ENCODE data around the gene EIPR1.

EIPR1 gene

DNA sequence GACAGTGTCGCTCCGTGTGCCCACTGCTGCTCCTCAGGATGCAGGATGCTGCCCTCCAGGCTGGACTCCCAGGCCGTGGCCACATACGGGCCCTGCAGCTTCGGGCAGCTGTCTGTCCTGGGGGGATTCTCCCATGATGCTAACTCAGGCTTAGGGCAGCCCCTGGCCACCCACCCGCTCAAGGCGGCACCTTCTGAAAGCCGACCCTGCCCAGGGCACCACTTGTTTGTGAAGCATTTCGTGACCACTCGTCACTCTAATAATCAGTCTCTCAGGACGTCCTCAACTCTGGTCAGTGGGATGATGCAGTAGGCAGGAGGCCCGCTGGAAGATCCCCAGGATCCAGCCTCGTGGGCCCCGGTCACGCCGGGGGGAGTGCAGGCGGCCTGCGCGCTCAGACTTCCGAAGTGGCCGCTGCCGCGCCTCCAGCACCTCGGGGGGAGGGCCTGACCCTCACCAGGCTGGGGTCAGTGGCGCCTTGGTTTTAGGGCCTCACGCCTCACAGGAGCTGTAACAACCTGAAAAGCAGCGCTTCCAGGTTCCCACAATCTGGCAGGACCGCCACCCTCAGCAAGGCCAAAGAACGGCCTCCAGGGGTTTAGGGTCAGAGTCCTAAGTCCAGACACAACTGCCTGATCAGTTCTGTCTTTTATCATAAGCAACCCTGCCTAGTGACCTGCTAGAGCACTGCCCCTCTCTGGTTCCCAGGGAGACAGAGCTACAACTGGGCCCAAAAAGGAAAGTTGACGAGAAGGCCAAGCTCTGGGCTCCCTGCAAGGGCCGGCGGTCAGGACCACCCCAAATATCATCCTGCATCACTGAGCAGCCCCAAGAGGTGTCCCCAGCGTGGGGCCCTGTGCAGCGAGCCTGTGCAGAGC, 53.0 kb downstream of the EIPR1 start:
- Histone ChIP-seq H3K4me3 (ENCODE audit: low read length) (no peak overlapping the region), H3K27ac (ENCODE audit: low read length) (no peak overlapping the region), H3K27me3 (ENCODE audit: control insufficient read depth, insufficient read depth, low read length) (no peaks in the 10 kb centered on the region), H3K4me1 (ENCODE audit: control insufficient read depth, insufficient read depth, low read length) (no peaks in the 10 kb centered on the region; the same call in 1 of the 2 replicates), H3K36me3 (ENCODE audit: control insufficient read depth, insufficient read depth, low read length) (no peaks in the 10 kb centered on the region), H3K9me3 (ENCODE audit: control insufficient read depth, insufficient read depth, low read length) (no peaks in the 10 kb centered on the region)
- no peak for DNase-seq (ENCODE audit: low read depth, low spot score)
- no CpG with 5 or more reads among the region's 34 CpGs for WGBS (ENCODE audit: insufficient coverage, insufficient read length)

DNA sequence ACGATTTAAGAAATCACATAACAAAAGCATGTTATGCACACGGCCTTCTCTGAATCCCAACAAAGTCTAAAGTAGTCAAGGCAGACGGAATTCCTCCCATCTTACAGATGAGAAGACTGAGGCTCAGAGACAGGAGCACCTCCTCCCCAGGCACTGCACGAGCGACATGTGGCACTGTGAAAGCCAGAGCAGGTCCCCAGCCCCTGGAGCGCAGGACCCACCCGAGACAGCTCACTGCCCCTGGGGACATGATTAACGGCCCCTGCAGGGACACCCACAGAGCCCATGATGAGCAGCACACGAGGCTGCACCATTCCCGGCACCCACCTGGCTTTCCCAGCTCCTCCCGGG, 53.6 kb downstream of the EIPR1 start:
- no CpG with 5 or more reads among the region's 11 CpGs for WGBS (ENCODE audit: insufficient coverage, insufficient read length)
- no peaks in the 10 kb centered on the region for H3K9me3 ChIP-seq (ENCODE audit: control insufficient read depth, insufficient read depth, low read length)
- H3K27me3 ChIP-seq (ENCODE audit: control insufficient read depth, insufficient read depth, low read length) = no peaks in the 10 kb centered on the region

GRCh38 chr2:3323360-3324035, 54.1 kb downstream of the EIPR1 start:
- no peaks in the 10 kb centered on the region for H3K27me3 ChIP-seq (ENCODE audit: control insufficient read depth, insufficient read depth, low read length)
- H3K27ac ChIP-seq (ENCODE audit: low read length) = no peak overlapping the region
- no peak overlapping the region for H3K4me3 ChIP-seq (ENCODE audit: low read length)
- no peak for DNase-seq (ENCODE audit: low read depth, low spot score)
- WGBS (ENCODE audit: insufficient coverage, insufficient read length) = no CpG with 5 or more reads among the region's 19 CpGs
- H3K4me1 ChIP-seq (ENCODE audit: control insufficient read depth, insufficient read depth, low read length) = no peaks in the 10 kb centered on the region; the same call in 1 of the 2 replicates
- no peaks in the 10 kb centered on the region for H3K9me3 ChIP-seq (ENCODE audit: control insufficient read depth, insufficient read depth, low read length)
- H3K36me3 ChIP-seq (ENCODE audit: control insufficient read depth, insufficient read depth, low read length) = no peaks in the 10 kb centered on the region

More for the DNA sequence above, 53.6 kb downstream of the EIPR1 start:
- no peak for DNase-seq (ENCODE audit: low read depth, low spot score)
- Histone ChIP-seq H3K36me3 (ENCODE audit: control insufficient read depth, insufficient read depth, low read length) (no peaks in the 10 kb centered on the region), H3K4me1 (ENCODE audit: control insufficient read depth, insufficient read depth, low read length) (no peaks in the 10 kb centered on the region; the same call in 1 of the 2 replicates), H3K4me3 (ENCODE audit: low read length) (no peak overlapping the region), H3K27ac (ENCODE audit: low read length) (no peak overlapping the region)

DNA sequence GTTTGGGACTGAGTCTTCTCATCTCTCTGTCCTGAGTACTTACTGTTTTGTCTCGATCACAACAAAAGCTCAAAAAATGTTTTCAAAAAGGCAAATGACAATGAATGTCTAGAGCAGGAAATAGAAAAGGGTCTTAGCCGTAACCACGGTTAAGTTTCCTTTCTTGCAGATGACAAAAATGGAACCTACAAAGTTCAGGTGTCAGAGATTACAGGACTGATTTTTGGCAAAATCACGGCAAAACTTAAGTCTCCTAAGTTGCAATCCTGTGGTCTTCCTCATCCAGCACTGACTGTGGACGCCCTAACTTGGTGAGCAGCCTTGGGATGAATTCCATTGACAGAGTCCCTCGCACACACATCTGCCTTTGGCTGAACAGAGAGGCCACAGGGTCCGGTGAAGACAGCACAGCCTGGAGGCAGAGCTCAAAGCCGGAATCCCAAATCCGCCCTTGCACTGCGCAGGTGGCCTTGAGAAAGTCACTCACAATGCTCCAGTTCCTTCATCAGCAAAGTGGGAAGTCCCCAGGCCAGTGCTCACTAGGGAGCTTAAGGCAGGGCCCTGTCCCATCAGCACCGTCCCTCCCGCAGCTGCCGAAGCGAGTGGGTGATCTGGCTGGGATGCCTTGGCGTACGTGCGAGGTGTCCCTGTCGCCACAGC, 55.2 kb downstream of the EIPR1 start:
- H3K27ac ChIP-seq (ENCODE audit: low read length) = no peak overlapping the region
- no peak for DNase-seq (ENCODE audit: low read depth, low spot score)
- WGBS (ENCODE audit: insufficient coverage, insufficient read length) = no CpG with 5 or more reads among the region's 18 CpGs
- H3K4me1 ChIP-seq (ENCODE audit: control insufficient read depth, insufficient read depth, low read length) = no peaks in the 10 kb centered on the region; the same call in 1 of the 2 replicates
- no peaks in the 10 kb centered on the region for H3K9me3 ChIP-seq (ENCODE audit: control insufficient read depth, insufficient read depth, low read length)
- H3K4me3 ChIP-seq (ENCODE audit: low read length) = no peak overlapping the region
- no peaks in the 10 kb centered on the region for H3K36me3 ChIP-seq (ENCODE audit: control insufficient read depth, insufficient read depth, low read length)
- no peaks in the 10 kb centered on the region for H3K27me3 ChIP-seq (ENCODE audit: control insufficient read depth, insufficient read depth, low read length)

GRCh38 chr2:3321825-3322224, 55.8 kb downstream of the EIPR1 start:
- DNase-seq (ENCODE audit: low read depth, low spot score) = no peak
- Histone ChIP-seq H3K4me3 (ENCODE audit: low read length) (no peak overlapping the region), H3K36me3 (ENCODE audit: control insufficient read depth, insufficient read depth, low read length) (no peaks in the 10 kb centered on the region), H3K9me3 (ENCODE audit: control insufficient read depth, insufficient read depth, low read length) (no peaks in the 10 kb centered on the region), H3K4me1 (ENCODE audit: control insufficient read depth, insufficient read depth, low read length) (no peaks in the 10 kb centered on the region; the same call in 1 of the 2 replicates), H3K27ac (ENCODE audit: low read length) (no peak overlapping the region), H3K27me3 (ENCODE audit: control insufficient read depth, insufficient read depth, low read length) (no peaks in the 10 kb centered on the region)
- no CpG with 5 or more reads among the region's 17 CpGs for WGBS (ENCODE audit: insufficient coverage, insufficient read length)

- H3K36me3 ChIP-seq (ENCODE audit: control insufficient read depth, insufficient read depth, low read length) = no peaks in the 10 kb centered on the region
- H3K27me3 ChIP-seq (ENCODE audit: control insufficient read depth, insufficient read depth, low read length) = no peaks in the 10 kb centered on the region
- no peaks in the 10 kb centered on the region; the same call in 1 of the 2 replicates for H3K4me1 ChIP-seq (ENCODE audit: control insufficient read depth, insufficient read depth, low read length)
- H3K27ac ChIP-seq (ENCODE audit: low read length) = no peak overlapping the region
- no peak overlapping the region for H3K4me3 ChIP-seq (ENCODE audit: low read length)
- no peaks in the 10 kb centered on the region for H3K9me3 ChIP-seq (ENCODE audit: control insufficient read depth, insufficient read depth, low read length)
- no CpG with 5 or more reads among the region's 16 CpGs for WGBS (ENCODE audit: insufficient coverage, insufficient read length)
- no peak for DNase-seq (ENCODE audit: low read depth, low spot score)
These were observed 56.6 kb downstream of the EIPR1 start for GRCh38 chr2:3320910-3321605.

- Histone ChIP-seq H3K36me3 (ENCODE audit: control insufficient read depth, insufficient read depth, low read length) (no peaks in the 10 kb centered on the region), H3K4me1 (ENCODE audit: control insufficient read depth, insufficient read depth, low read length) (no peaks in the 10 kb centered on the region; the same call in 1 of the 2 replicates), H3K9me3 (ENCODE audit: control insufficient read depth, insufficient read depth, low read length) (no peaks in the 10 kb centered on the region), H3K27me3 (ENCODE audit: control insufficient read depth, insufficient read depth, low read length) (no peaks in the 10 kb centered on the region), H3K27ac (ENCODE audit: low read length) (no peak overlapping the region), H3K4me3 (ENCODE audit: low read length) (no peak overlapping the region)
- DNase-seq (ENCODE audit: low read depth, low spot score) = no peak
- no CpG with 5 or more reads among the region's 26 CpGs for WGBS (ENCODE audit: insufficient coverage, insufficient read length)
These were observed 57.7 kb downstream of the EIPR1 start for GRCh38 chr2:3319745-3320566.

- no peak for DNase-seq (ENCODE audit: low read depth, low spot score)
- no peaks in the 10 kb centered on the region; the same call in 1 of the 2 replicates for H3K4me1 ChIP-seq (ENCODE audit: control insufficient read depth, insufficient read depth, low read length)
- WGBS (ENCODE audit: insufficient coverage, insufficient read length) = no CpG with 5 or more reads among the region's 13 CpGs
These were observed 58.5 kb downstream of the EIPR1 start for GRCh38 chr2:3319134-3319533.

GRCh38 chr2:3317871-3318590, 59.6 kb downstream of the EIPR1 start:
- no peak overlapping the region for H3K4me3 ChIP-seq (ENCODE audit: low read length)
- H3K27ac ChIP-seq (ENCODE audit: low read length) = no peak overlapping the region
- no CpG with 5 or more reads among the region's 27 CpGs for WGBS (ENCODE audit: insufficient coverage, insufficient read length)
- no peaks in the 10 kb centered on the region for H3K27me3 ChIP-seq (ENCODE audit: control insufficient read depth, insufficient read depth, low read length)
- no peak for DNase-seq (ENCODE audit: low read depth, low spot score)
- no peaks in the 10 kb centered on the region for H3K36me3 ChIP-seq (ENCODE audit: control insufficient read depth, insufficient read depth, low read length)
- no peaks in the 10 kb centered on the region for H3K9me3 ChIP-seq (ENCODE audit: control insufficient read depth, insufficient read depth, low read length)
- no peaks in the 10 kb centered on the region; the same call in 1 of the 2 replicates for H3K4me1 ChIP-seq (ENCODE audit: control insufficient read depth, insufficient read depth, low read length)

More at GRCh38 chr2:3319134-3319533, 58.5 kb downstream of the EIPR1 start:
- Histone ChIP-seq H3K27ac (ENCODE audit: low read length) (no peak overlapping the region), H3K4me3 (ENCODE audit: low read length) (no peak overlapping the region), H3K9me3 (ENCODE audit: control insufficient read depth, insufficient read depth, low read length) (no peaks in the 10 kb centered on the region), H3K36me3 (ENCODE audit: control insufficient read depth, insufficient read depth, low read length) (no peaks in the 10 kb centered on the region), H3K27me3 (ENCODE audit: control insufficient read depth, insufficient read depth, low read length) (no peaks in the 10 kb centered on the region)
